Measurements from ENCODE around the gene TSTD2.

TSTD2 gene

GRCh38 chr9:97561501-97561900 lies 71.7 kb downstream of the TSTD2 start:
- H3K27ac ChIP-seq, result peak overlapping the region in 1 of 2 donors; percentile 4
- no peak overlapping the region for H3K4me3 ChIP-seq
- no peak for TF ChIP-seq CTCF (IDR thresholded peaks at IDR 0.05)
- no peak for DNase-seq (ENCODE audit: low spot score)

DNA sequence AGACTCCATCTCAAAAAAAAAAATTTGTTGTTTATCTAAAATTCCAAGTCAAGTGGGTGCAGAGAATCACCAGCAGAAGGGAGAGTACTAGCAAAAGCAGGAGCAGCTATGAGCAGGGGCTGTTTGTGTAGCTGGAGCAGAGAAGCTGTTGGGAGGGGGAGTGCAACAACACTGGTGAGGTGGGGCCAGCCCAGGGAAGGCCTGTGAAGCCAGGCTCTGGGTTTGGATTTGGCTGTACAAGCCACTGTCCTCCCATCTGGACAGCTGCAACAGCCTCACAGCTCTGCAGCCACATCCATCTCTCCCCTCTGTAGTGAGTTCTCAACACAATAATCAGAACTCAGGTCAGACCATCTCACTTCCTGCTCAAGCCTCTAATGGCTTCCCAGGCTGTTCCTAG lies 72.3 kb downstream of the TSTD2 start:
- no peak for DNase-seq (ENCODE audit: low spot score)
- Histone ChIP-seq H3K27ac (peak overlapping the region in 1 of 2 donors; percentile 29), H3K4me3 (no peak overlapping the region)
- TF ChIP-seq CTCF (IDR thresholded peaks at IDR 0.05), result no peak

DNA sequence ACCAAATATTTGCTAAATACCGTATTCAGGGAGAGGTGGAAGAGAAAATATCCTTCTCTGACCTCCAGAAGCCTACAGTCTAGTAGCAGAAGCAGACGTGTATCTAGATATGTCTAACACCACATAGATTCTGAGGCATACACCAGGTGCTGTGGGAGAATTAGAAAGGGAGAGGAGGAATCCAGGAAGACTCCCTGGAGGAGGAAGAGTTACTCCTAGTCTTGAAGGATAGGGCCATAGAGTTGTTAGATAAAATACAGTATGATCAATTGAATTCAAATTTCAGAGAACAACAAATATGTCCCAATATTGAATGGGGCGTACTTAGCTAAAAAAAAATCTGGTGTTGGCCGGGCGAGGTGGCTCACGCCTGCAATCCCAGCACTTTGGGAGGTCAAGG lies 73.0 kb downstream of the TSTD2 start:
- H3K27ac ChIP-seq, result no peak overlapping the region
- no peak for DNase-seq (ENCODE audit: low spot score)
- H3K4me3 ChIP-seq, result no peak overlapping the region
- no peak for TF ChIP-seq CTCF (IDR thresholded peaks at IDR 0.05)

- peak overlapping the region; percentile 95 to 97 for H3K27ac ChIP-seq
- peak; percentile 72 for DNase-seq (ENCODE audit: low spot score)
- no peak overlapping the region for H3K4me3 ChIP-seq
- no peak for TF ChIP-seq CTCF (IDR thresholded peaks at IDR 0.05)
Observed at GRCh38 chr9:97559111-97559514, 74.1 kb downstream of the TSTD2 start.

DNA sequence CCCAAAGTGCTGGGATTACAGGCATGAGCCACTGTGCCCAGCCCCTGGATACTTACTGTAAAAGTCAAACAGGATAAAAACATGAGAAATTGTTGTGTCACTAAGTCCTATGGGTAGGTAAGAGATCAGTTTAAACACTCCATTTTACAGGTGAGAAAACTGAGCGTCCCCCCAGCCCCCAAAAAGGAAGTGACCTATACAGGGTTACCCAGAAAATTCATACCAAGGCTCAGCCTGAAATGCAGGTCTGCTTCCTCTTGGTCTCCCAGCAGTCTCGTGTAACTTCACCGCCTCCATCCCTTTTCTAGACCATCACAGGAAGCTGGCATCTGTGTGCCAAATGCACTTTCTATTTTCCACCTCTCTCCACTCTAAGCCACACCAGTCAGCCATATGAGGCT lies 74.5 kb downstream of the TSTD2 start:
- DNase-seq (ENCODE audit: low spot score), result peak; percentile 59
- H3K4me3 ChIP-seq, result no peak overlapping the region
- peak overlapping the region; percentile 95 to 97 for H3K27ac ChIP-seq
- TF ChIP-seq CTCF (IDR thresholded peaks at IDR 0.05), result no peak

- TF ChIP-seq CTCF (IDR thresholded peaks at IDR 0.05), result no peak
- peak; percentile 94 for DNase-seq (ENCODE audit: low spot score)
- H3K27ac ChIP-seq, result peak overlapping the region; percentile 95 to 97
- H3K4me3 ChIP-seq, result peak overlapping the region; percentile 43
Observed at GRCh38 chr9:97557606-97558095, 75.5 kb downstream of the TSTD2 start.

GRCh38 chr9:97556721-97557605 lies 76.2 kb downstream of the TSTD2 start:
- Histone ChIP-seq H3K27ac (peak overlapping the region; percentile 95 to 97), H3K4me3 (peak overlapping the region; percentile 43)
- TF ChIP-seq CTCF (IDR thresholded peaks at IDR 0.05), result no peak
- peak; percentile 89 for DNase-seq (ENCODE audit: low spot score)
